ENCODE data around the gene CAMKMT.

Gene CAMKMT

GRCh38 chr2:44324971-44325426, 36.7 kb upstream of the CAMKMT start:
- DNase-seq (ENCODE audit: low spot score) = no peak
- H3K36me3 ChIP-seq (ENCODE audit: low read depth) = peaks cover 89% of the 10 kb centered on the region
- no peak for TF ChIP-seq CTCF (IDR thresholded peaks at IDR 0.05; ENCODE audit: poor library complexity, severe bottlenecking)

GRCh38 chr2:44325897-44326296, 35.9 kb upstream of the CAMKMT start:
- Histone ChIP-seq H3K27me3 (ENCODE audit: insufficient read depth, poor library complexity, severe bottlenecking) (no peaks in the 10 kb centered on the region), H3K4me1 (ENCODE audit: insufficient read depth, poor library complexity, severe bottlenecking) (no peaks in the 10 kb centered on the region), H3K4me3 (ENCODE audit: severe bottlenecking) (no peak overlapping the region), H3K36me3 (ENCODE audit: low read depth) (peaks cover 87% of the 10 kb centered on the region), H3K9me3 (ENCODE audit: severe bottlenecking) (no peaks in the 10 kb centered on the region), H3K27ac (ENCODE audit: poor library complexity, severe bottlenecking) (no peak overlapping the region)
- DNase-seq (ENCODE audit: low spot score) = no peak
- no peak for TF ChIP-seq CTCF (IDR thresholded peaks at IDR 0.05; ENCODE audit: poor library complexity, severe bottlenecking)
- ATAC-seq (ENCODE audit: low read depth) = no peak

More at GRCh38 chr2:44324971-44325426, 36.7 kb upstream of the CAMKMT start:
- H3K27me3 ChIP-seq (ENCODE audit: insufficient read depth, poor library complexity, severe bottlenecking) = no peaks in the 10 kb centered on the region
- H3K4me3 ChIP-seq (ENCODE audit: severe bottlenecking) = no peak overlapping the region
- H3K27ac ChIP-seq (ENCODE audit: poor library complexity, severe bottlenecking) = no peak overlapping the region
- no peaks in the 10 kb centered on the region for H3K9me3 ChIP-seq (ENCODE audit: severe bottlenecking)
- H3K4me1 ChIP-seq (ENCODE audit: insufficient read depth, poor library complexity, severe bottlenecking) = no peaks in the 10 kb centered on the region
- ATAC-seq (ENCODE audit: low read depth) = no peak

GRCh38 chr2:44326548-44327264, 35.0 kb upstream of the CAMKMT start:
- TF ChIP-seq CTCF (IDR thresholded peaks at IDR 0.05; ENCODE audit: poor library complexity, severe bottlenecking) = no peak
- no peaks in the 10 kb centered on the region for H3K4me1 ChIP-seq (ENCODE audit: insufficient read depth, poor library complexity, severe bottlenecking)
- no peak overlapping the region for H3K27ac ChIP-seq (ENCODE audit: poor library complexity, severe bottlenecking)
- no peaks in the 10 kb centered on the region for H3K9me3 ChIP-seq (ENCODE audit: severe bottlenecking)
- ATAC-seq (ENCODE audit: low read depth) (no peak), DNase-seq (ENCODE audit: low spot score) (no peak)
- H3K27me3 ChIP-seq (ENCODE audit: insufficient read depth, poor library complexity, severe bottlenecking) = no peaks in the 10 kb centered on the region
- peaks cover 84% of the 10 kb centered on the region for H3K36me3 ChIP-seq (ENCODE audit: low read depth)
- H3K4me3 ChIP-seq (ENCODE audit: severe bottlenecking) = no peak overlapping the region

- Histone ChIP-seq H3K9me3 (ENCODE audit: severe bottlenecking) (no peaks in the 10 kb centered on the region), H3K27me3 (ENCODE audit: insufficient read depth, poor library complexity, severe bottlenecking) (no peaks in the 10 kb centered on the region), H3K4me1 (ENCODE audit: insufficient read depth, poor library complexity, severe bottlenecking) (no peaks in the 10 kb centered on the region), H3K27ac (ENCODE audit: poor library complexity, severe bottlenecking) (no peak overlapping the region), H3K4me3 (ENCODE audit: severe bottlenecking) (no peak overlapping the region), H3K36me3 (ENCODE audit: low read depth) (peaks cover 78% of the 10 kb centered on the region)
- no peak for ATAC-seq (ENCODE audit: low read depth)
- DNase-seq (ENCODE audit: low spot score) = no peak
- TF ChIP-seq CTCF (IDR thresholded peaks at IDR 0.05; ENCODE audit: poor library complexity, severe bottlenecking) = no peak
Measured at GRCh38 chr2:44328750-44329149, 33.0 kb upstream of the CAMKMT start.

- Histone ChIP-seq H3K27me3 (ENCODE audit: insufficient read depth, poor library complexity, severe bottlenecking) (no peaks in the 10 kb centered on the region), H3K36me3 (ENCODE audit: low read depth) (peaks cover 72% of the 10 kb centered on the region), H3K9me3 (ENCODE audit: severe bottlenecking) (no peaks in the 10 kb centered on the region), H3K27ac (ENCODE audit: poor library complexity, severe bottlenecking) (no peak overlapping the region), H3K4me3 (ENCODE audit: severe bottlenecking) (no peak overlapping the region), H3K4me1 (ENCODE audit: insufficient read depth, poor library complexity, severe bottlenecking) (no peaks in the 10 kb centered on the region)
- DNase-seq (ENCODE audit: low spot score) (no peak), ATAC-seq (ENCODE audit: low read depth) (no peak)
- no peak for TF ChIP-seq CTCF (IDR thresholded peaks at IDR 0.05; ENCODE audit: poor library complexity, severe bottlenecking)
Measured at GRCh38 chr2:44329343-44329742, 32.4 kb upstream of the CAMKMT start.

Measured in RWPE2 (cell line).